Activated T-helper 9 cell treated with anti-CD3 and anti-CD28 coated beads, Interleukin-2, amount 50 U/mL, for 16 hours (primary cell): Measurements from ENCODE around the gene ADGRL2.

ENCODE experiments used
- DNase-seq: peaks from one replicate; pipeline ENCODE4 v3.0.0-alpha.2; 2020; ENCODE audit warnings: low read depth

ADGRL2 gene

GRCh38 chr1:81912383-81912782, 111.6 kb downstream of the ADGRL2 start:
- no peak for DNase-seq

GRCh38 chr1:81915937-81916336, 115.2 kb downstream of the ADGRL2 start:
- DNase-seq: no peak

- DNase-seq: no peak
Measured at GRCh38 chr1:81920245-81920740, 119.6 kb downstream of the ADGRL2 start.

- DNase-seq: no peak
Measured at GRCh38 chr1:81920886-81921285, 120.2 kb downstream of the ADGRL2 start.

- DNase-seq: no peak
Measured at GRCh38 chr1:81921344-81921743, 120.6 kb downstream of the ADGRL2 start.

- no peak for DNase-seq
Measured at GRCh38 chr1:81921851-81922462, 121.2 kb downstream of the ADGRL2 start.

- no peak for DNase-seq
Measured at GRCh38 chr1:81922955-81923354, 122.2 kb downstream of the ADGRL2 start.

GRCh38 chr1:81929106-81929505, 128.4 kb downstream of the ADGRL2 start:
- no peak for DNase-seq

- no peak for DNase-seq
Measured at GRCh38 chr1:81936853-81937252, 136.1 kb downstream of the ADGRL2 start.

GRCh38 chr1:81937791-81938450, 137.2 kb downstream of the ADGRL2 start:
- no peak for DNase-seq

GRCh38 chr1:81948495-81948894, 147.8 kb downstream of the ADGRL2 start:
- DNase-seq: no peak

- no peak for DNase-seq
Measured at GRCh38 chr1:81949421-81949820, 148.7 kb downstream of the ADGRL2 start.

- no peak for DNase-seq
Measured at GRCh38 chr1:81950037-81950436, 149.3 kb downstream of the ADGRL2 start.

GRCh38 chr1:81950591-81951244, 150.0 kb downstream of the ADGRL2 start:
- no peak for DNase-seq

- DNase-seq: no peak
Measured at GRCh38 chr1:81954534-81955020, 153.8 kb downstream of the ADGRL2 start.

- no peak for DNase-seq
Measured at GRCh38 chr1:81967951-81968350, 167.2 kb downstream of the ADGRL2 start.

- DNase-seq: no peak
Measured at GRCh38 chr1:81970416-81970815, 169.7 kb downstream of the ADGRL2 start.

- no peak for DNase-seq
Measured at GRCh38 chr1:81974222-81974841, 173.6 kb downstream of the ADGRL2 start.

- DNase-seq: no peak
Measured at GRCh38 chr1:81974883-81975555, 174.3 kb downstream of the ADGRL2 start.

GRCh38 chr1:81976539-81976938, 175.8 kb downstream of the ADGRL2 start:
- no peak for DNase-seq

- no peak for DNase-seq
Measured at GRCh38 chr1:81978945-81979344, 178.2 kb downstream of the ADGRL2 start.

- DNase-seq: no peak
Measured at GRCh38 chr1:81982523-81982922, 181.8 kb downstream of the ADGRL2 start.
